Activated CD4-positive, alpha-beta memory T cell treated with anti-CD3 and anti-CD28 coated beads, Interleukin-2, amount 10 ng/mL, durations not matched to agents 7 days and 5 days (primary cell): ENCODE data around the gene VWA3A. TPM values are rescaled to one million over a fixed set of nuclear protein-coding genes. Genes with fewer than 3 reads are reported as not detected.
"Not testable (repeated sequence)": the region's sequence is repeated elsewhere in the genome, so short reads cannot be mapped to it uniquely, and the experiment has no call there.

Source experiments
- CTCF ChIA-PET: fragments of 350-600 bp; sonication (Branson Sonifier 250); formaldehyde crosslinking; loops from one replicate; lab custom pipeline; 2021; ENCODE audit warnings: antibody characterized with exemption, inconsistent platforms; lab: Charles Lee
- POLR2A ChIA-PET: fragments of 350-600 bp; sonication (Branson Sonifier 250); formaldehyde crosslinking; loops from one replicate; lab custom pipeline; 2021; ENCODE audit warnings: antibody characterized with exemption; lab: Charles Lee
- DNase-seq: peaks from one replicate; pipeline ENCODE4 v3.0.0-alpha.2; 2020
- H3K27ac Mint-ChIP-seq: one replicate; pipeline ENCODE4 v1.8.0; 2021; ENCODE audit warnings: mild to moderate bottlenecking, mixed read lengths
- H3K27me3 Mint-ChIP-seq: one replicate; pipeline ENCODE4 v1.8.0; 2021; ENCODE audit warnings: mixed read lengths
- H3K36me3 Mint-ChIP-seq: one replicate; pipeline ENCODE4 v1.8.0; 2021; ENCODE audit warnings: low read depth, mixed read lengths
- H3K4me1 Mint-ChIP-seq: one replicate; pipeline ENCODE4 v1.8.0; 2021; ENCODE audit warnings: mixed read lengths
- H3K4me3 Mint-ChIP-seq: one replicate; pipeline ENCODE4 v1.8.0; 2021; ENCODE audit warnings: mild to moderate bottlenecking, mixed read lengths
- H3K9me3 Mint-ChIP-seq: one replicate; pipeline ENCODE4 v1.8.0; 2021; ENCODE audit warnings: mixed read lengths
- total RNA-seq, 2 experiments: library from RNA; stranded (reverse); gene quantifications; one replicate each; pipeline ENCODE4 v1.2.3, GENCODE V29; 2021

The VWA3A gene
- total RNA-seq, 2 experiments from 2014 or later, result 0.18 TPM; not detected in 1

DNA sequence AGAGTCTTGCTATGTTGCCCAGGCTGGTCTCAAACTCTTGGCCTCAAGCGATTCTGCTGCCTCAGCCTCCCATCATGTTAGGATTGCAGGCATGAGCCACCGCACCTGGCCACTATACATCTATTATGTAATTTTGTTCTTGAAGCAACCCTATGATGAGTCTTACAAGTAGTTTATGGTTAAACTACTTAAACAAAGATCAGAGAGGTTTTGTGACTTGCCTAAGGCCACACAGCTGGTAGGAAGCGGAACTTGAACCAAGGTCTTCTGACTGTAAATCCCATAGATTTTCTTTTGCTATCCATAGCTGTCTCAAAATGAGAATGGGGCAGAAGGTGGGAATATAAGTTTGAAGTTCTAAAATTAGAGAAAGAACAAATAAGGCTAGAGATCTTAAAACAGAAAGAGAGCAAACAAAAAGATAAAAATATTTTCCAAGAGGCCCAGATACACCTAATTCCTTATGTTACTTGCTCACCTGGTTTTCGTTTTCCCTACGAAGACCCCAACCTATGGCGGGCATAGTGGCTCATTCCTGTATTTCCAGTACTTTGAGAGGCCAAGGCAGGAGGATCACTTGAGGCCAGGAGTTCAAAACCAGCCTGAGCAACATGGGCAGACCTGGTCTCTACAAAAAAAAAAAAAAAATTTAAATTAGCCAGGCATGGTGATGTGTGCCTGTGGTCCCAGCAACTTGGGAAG is 32.4 kb downstream of the VWA3A start:
- Mint-ChIP-seq H3K4me1 (no peaks in the 10 kb centered on the region), H3K27ac (no peak overlapping the region), H3K27me3 (peaks cover 17% of the 10 kb centered on the region), H3K9me3 (no peaks in the 10 kb centered on the region), H3K36me3 (no peaks in the 10 kb centered on the region), H3K4me3 (no peak overlapping the region)
- DNase-seq, result no peak
- POLR2A ChIA-PET, result no interaction called here
- CTCF ChIA-PET, result no interaction called here

DNA sequence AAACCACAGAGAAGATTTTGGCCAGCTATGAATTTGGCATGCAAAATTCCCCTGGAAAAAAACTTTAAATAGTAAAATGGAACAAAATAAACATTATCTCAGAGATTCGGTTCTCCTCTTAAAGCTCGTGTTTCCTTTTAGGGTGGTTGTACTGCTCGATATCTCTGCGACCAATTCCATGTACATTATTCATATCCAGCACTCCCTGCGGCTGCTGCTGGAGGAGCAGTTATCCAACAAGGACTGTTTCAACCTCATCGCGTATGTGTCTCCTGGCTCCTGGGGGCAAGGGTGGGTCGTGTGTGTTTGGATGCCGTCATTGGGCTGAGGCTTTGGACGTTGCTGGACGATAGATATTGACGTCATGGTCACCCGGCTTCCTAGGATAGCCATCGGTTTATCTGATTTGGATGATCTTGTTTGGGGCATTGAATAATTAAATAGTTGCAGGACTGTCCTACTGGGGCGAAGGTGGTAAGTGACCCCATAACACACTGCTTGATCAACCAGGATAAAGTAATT is 33.8 kb downstream of the VWA3A start:
- no peak overlapping the region for H3K27ac Mint-ChIP-seq
- ChIA-PET POLR2A (no interaction called here), CTCF (no interaction called here)

DNA sequence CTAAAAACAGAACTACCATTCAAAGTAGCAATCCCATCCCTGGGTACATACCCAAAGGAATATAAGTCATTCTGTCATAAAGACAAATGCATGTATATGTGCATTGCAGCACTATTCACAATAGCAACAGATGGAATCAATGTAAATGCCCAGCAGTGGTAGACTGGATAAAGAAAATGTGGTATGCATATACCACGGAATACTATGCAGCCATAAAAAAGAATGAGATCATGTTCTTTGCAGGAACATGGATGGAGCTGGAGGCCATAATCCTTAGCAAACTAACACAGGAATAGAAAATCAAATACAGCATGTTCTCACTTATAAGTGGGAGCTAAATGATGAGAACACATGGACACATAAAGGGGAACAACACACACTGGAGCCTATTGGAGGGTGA is 36.2 kb downstream of the VWA3A start:
- POLR2A ChIA-PET, H3K27me3 Mint-ChIP-seq, DNase-seq, CTCF ChIA-PET, H3K4me1 Mint-ChIP-seq, H3K4me3 Mint-ChIP-seq, H3K27ac Mint-ChIP-seq, H3K36me3 Mint-ChIP-seq, H3K9me3 Mint-ChIP-seq: not testable (repeated sequence)

More for the DNA sequence above, 33.8 kb downstream of the VWA3A start:
- no peak for DNase-seq
- Mint-ChIP-seq H3K27me3 (peaks cover 17% of the 10 kb centered on the region), H3K36me3 (no peaks in the 10 kb centered on the region), H3K4me3 (no peak overlapping the region), H3K4me1 (no peaks in the 10 kb centered on the region), H3K9me3 (no peaks in the 10 kb centered on the region)

DNA sequence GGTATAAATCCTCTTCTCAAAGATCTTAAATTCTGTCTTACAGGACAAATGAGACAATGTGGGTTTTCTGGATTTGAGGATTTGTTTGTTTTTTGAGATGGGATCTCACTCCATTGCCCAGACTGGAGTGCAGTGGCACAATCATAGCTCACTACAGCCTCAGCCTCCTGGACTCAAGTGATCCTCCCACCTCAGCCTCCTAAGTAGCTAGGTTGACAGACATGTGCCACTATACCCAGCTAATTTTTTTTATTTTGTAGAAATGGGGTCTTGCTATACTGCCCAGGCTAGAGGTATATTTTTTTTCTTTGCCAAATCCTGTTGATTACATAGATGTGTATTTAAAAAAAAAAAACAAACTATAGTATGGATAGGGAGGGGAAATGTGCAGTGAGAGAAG is 38.2 kb downstream of the VWA3A start:
- Mint-ChIP-seq H3K4me3 (no peak overlapping the region), H3K9me3 (no peaks in the 10 kb centered on the region), H3K36me3 (no peaks in the 10 kb centered on the region), H3K27me3 (peaks cover 12% of the 10 kb centered on the region), H3K27ac (no peak overlapping the region), H3K4me1 (no peaks in the 10 kb centered on the region)
- POLR2A ChIA-PET, result no interaction called here
- no peak for DNase-seq
- CTCF ChIA-PET, result no interaction called here

DNA sequence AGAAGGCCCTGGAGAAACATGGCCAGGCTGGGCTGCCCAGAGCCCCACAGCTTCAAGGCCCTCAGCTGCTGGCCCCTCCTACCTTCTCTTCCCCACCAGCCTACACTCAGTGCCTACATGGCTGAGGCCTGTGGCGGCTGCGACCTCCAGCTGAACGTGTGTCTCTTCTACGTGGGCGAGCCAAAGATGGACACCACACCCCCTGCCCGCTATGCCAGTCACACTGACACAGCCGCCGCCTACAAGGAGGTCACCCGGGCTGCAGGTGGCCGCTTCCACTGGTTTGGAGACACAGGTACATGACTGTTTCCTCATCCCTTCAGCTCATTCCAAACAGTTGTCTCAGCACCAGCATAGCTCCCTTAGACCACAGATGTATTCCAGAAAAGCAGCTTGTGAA is 40.5 kb downstream of the VWA3A start:
- POLR2A ChIA-PET, result no interaction called here
- no peaks in the 10 kb centered on the region for H3K9me3 Mint-ChIP-seq
- CTCF ChIA-PET, result interaction anchor here (0.7 to 1.5 kb wide), 3 partner anchors 9 to 57 kb away, joined by 3 to 5 read pairs (median 3); no protein-coding TSS in a partner anchor
- no peak for DNase-seq
- H3K27ac Mint-ChIP-seq, result no peak overlapping the region
- H3K4me3 Mint-ChIP-seq, result no peak overlapping the region
- peaks cover 17% of the 10 kb centered on the region for H3K27me3 Mint-ChIP-seq
- no peaks in the 10 kb centered on the region for H3K36me3 Mint-ChIP-seq
- no peaks in the 10 kb centered on the region for H3K4me1 Mint-ChIP-seq

DNA sequence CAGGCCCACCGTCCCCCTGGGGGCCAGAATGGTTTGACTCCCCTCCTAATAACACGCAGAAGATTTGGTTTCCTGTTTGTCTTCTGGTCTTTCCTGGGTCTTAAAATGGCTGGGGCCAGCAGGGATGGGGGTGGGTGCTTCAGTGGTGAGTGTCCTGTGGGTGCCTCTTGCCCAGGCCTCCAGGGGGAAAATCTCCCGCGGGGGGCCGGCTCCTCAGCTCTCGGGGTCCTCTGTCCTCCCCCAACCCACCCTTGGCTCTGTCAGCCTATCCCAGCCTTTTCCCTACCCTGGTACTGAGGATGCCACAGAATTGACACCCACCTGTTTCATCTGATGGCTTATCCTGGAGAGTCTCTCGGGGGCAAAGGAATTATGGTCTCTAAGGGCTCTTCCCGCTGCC is 46.1 kb downstream of the VWA3A start:
- no peaks in the 10 kb centered on the region for H3K4me1 Mint-ChIP-seq
- POLR2A ChIA-PET, result no interaction called here
- peaks cover 9% of the 10 kb centered on the region for H3K27me3 Mint-ChIP-seq
- CTCF ChIA-PET, result no interaction called here
- H3K36me3 Mint-ChIP-seq, result no peaks in the 10 kb centered on the region
- DNase-seq, result no peak
- no peak overlapping the region for H3K4me3 Mint-ChIP-seq
- H3K27ac Mint-ChIP-seq, result no peak overlapping the region
- no peaks in the 10 kb centered on the region for H3K9me3 Mint-ChIP-seq

DNA sequence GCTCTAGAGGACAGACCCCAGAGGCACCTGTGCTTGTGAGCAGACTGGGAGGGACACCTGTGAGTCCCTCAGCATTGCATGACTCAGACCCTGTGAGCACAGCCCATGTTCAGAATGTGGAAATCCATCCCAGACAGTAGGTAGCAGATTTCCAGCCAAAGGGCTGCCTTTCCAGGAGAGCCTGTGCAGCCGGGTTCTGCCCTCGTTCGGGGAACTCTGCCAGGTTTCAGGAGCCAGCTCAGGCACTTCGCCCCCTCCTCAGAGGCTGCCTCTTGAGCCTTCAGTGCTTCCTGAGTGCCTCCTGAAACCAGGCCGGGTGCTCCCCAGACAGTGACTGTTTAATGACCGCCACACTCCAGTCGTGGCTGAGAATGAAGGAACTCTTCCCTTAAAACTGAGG is 46.7 kb downstream of the VWA3A start:
- no peak for DNase-seq
- Mint-ChIP-seq H3K4me3 (no peak overlapping the region), H3K9me3 (no peaks in the 10 kb centered on the region), H3K4me1 (no peaks in the 10 kb centered on the region), H3K36me3 (no peaks in the 10 kb centered on the region), H3K27ac (no peak overlapping the region), H3K27me3 (peaks cover 9% of the 10 kb centered on the region)
- POLR2A ChIA-PET, result no interaction called here
- CTCF ChIA-PET, result no interaction called here

DNA sequence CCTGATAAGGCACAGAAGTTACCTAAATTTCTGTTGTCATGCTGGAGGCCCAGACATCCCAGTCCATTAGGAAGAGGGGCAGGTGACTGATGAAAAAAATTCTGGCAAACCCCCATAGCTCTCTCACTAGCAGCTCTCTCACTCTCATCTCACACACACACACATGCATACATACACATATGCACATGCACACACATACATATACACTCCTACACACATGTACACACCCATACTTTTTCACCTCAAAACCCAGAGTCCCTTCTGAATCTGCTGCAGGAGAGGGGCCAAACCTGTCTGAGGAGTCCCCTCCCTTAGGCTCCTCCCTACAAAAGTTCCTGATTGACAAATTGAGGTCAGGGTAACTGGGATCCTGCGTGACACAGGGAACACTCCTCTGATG is 47.4 kb downstream of the VWA3A start:
- no peak overlapping the region for H3K27ac Mint-ChIP-seq
- no peaks in the 10 kb centered on the region for H3K4me1 Mint-ChIP-seq
- ChIA-PET CTCF (interaction anchor here (2.4 kb wide), 1 partner anchor 62 kb away, joined by 10 read pairs; no protein-coding TSS in a partner anchor), POLR2A (no interaction called here)
- peaks cover 7% of the 10 kb centered on the region for H3K27me3 Mint-ChIP-seq
- no peaks in the 10 kb centered on the region for H3K36me3 Mint-ChIP-seq
- no peaks in the 10 kb centered on the region for H3K9me3 Mint-ChIP-seq
- no peak for DNase-seq
- H3K4me3 Mint-ChIP-seq, result no peak overlapping the region

DNA sequence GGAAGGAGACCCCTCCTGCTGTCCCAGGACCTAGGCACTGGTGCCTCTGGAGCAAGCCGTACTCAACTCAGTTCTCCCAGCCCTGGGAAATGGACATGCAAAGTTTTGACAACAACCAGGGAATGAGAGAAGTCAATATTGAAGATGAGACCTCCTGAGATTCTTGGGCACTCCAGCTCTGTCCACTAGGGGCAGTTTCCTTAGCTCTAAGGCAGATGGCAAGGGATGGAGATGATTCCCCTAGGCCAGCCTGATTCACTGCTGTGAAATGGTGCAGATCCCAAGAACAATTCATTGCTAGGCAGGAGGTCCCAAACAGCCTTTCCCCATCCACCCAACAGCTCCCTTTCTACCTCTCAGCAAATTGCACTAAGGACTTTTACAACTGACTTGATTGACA is 49.4 kb downstream of the VWA3A start:
- peaks cover 5% of the 10 kb centered on the region for H3K27me3 Mint-ChIP-seq
- CTCF ChIA-PET, result interaction anchor here (0.9 to 2.4 kb wide), 4 partner anchors 9 to 64 kb away, joined by 3 to 10 read pairs (median 8); no protein-coding TSS in a partner anchor
- POLR2A ChIA-PET, result no interaction called here
- H3K4me1 Mint-ChIP-seq, result no peaks in the 10 kb centered on the region
- no peak overlapping the region for H3K27ac Mint-ChIP-seq
- H3K4me3 Mint-ChIP-seq, result no peak overlapping the region
- H3K9me3 Mint-ChIP-seq, result no peaks in the 10 kb centered on the region
- no peaks in the 10 kb centered on the region for H3K36me3 Mint-ChIP-seq
- DNase-seq, result no peak

DNA sequence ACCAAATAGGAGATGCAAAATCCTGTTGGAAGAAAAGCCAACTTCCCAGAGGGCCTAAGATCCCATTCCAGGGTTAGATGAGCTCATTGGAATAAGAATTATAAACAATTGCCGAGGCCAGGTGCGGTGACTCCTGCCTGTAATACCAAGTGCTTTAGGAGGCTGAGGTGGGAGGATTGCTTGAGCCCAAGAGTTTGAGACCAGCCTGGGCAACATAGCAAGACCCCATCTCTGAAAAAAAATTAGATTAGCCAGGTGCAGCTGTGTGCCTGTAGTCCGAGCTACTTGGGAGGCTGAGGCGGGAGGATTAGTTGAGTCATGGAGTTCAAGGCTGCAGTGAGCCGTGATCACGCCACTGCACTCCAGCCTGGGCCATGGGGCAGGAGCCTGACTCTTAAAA is 52.2 kb downstream of the VWA3A start:
- no peaks in the 10 kb centered on the region for H3K4me1 Mint-ChIP-seq
- ChIA-PET CTCF (no interaction called here), POLR2A (no interaction called here)
- H3K4me3 Mint-ChIP-seq, result no peak overlapping the region
- no peaks in the 10 kb centered on the region for H3K9me3 Mint-ChIP-seq
- no peaks in the 10 kb centered on the region for H3K36me3 Mint-ChIP-seq
- DNase-seq, result no peak
- no peak overlapping the region for H3K27ac Mint-ChIP-seq
- no peaks in the 10 kb centered on the region for H3K27me3 Mint-ChIP-seq

DNA sequence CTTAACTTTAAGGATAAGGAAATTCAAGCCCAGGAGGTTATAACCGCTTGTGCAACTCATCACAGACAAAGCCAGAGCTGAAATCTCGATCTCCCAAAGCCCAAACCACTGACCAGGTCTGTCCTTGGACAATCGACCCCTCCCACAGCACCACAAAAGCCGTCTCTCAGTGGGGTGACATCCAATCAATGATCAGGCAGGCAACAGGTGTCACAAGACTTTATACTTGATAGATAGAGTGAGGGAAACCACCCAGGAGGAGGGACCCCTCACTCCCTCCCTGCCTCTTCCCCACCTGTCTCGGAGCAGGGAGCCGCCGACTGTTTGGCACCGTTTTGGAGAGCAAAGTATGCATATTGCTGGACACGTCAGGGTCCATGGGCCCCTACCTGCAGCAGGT is 55.5 kb downstream of the VWA3A start:
- no peak for DNase-seq
- no peaks in the 10 kb centered on the region for H3K4me1 Mint-ChIP-seq
- H3K9me3 Mint-ChIP-seq, result no peaks in the 10 kb centered on the region
- CTCF ChIA-PET, result no interaction called here
- H3K36me3 Mint-ChIP-seq, result no peaks in the 10 kb centered on the region
- H3K27ac Mint-ChIP-seq, result no peak overlapping the region
- no peak overlapping the region for H3K4me3 Mint-ChIP-seq
- H3K27me3 Mint-ChIP-seq, result no peaks in the 10 kb centered on the region
- POLR2A ChIA-PET, result no interaction called here

DNA sequence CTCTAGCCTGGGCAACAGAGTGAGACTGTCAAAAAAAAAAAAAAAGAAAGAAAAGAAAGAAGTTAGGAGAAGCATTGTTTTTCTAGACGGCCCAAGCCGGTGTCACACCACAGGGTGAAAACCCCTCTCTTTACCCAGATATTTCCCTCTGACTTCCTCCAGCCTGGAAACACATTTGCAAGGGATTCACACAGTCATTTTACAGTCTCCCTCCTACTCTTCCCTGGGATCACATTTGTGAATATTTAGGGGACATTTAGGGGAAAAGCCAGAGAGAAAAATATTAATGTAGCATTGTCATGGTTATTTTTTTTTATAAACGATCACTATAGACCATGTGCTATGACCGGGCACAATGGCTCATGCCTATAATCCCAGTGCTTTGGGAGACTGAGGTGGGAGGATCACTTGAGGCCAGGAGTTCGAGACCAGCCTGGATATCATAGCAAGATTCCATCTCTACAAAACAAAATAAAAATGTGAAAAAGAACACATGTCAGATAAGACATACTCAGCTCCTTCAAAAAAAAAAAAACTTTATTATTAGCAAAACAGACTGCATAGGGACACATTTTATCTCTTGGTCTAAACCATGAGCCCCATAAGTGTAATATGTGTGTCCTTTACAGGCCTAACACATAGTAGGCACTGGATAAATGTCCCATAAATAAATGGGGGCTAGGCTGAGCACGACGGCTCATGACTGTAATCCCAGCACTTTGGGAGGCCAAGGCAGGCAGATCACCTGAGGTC is 59.1 kb downstream of the VWA3A start:
- no peaks in the 10 kb centered on the region for H3K4me1 Mint-ChIP-seq
- peaks cover 4% of the 10 kb centered on the region for H3K27me3 Mint-ChIP-seq
- no peak for DNase-seq
- no peaks in the 10 kb centered on the region for H3K36me3 Mint-ChIP-seq
- ChIA-PET POLR2A (no interaction called here), CTCF (interaction anchor here (0.6 to 0.8 kb wide), 2 partner anchors 19 to 37 kb away, joined by 3 read pairs; no protein-coding TSS in a partner anchor)
- no peaks in the 10 kb centered on the region for H3K9me3 Mint-ChIP-seq
- no peak overlapping the region for H3K4me3 Mint-ChIP-seq
- no peak overlapping the region for H3K27ac Mint-ChIP-seq

DNA sequence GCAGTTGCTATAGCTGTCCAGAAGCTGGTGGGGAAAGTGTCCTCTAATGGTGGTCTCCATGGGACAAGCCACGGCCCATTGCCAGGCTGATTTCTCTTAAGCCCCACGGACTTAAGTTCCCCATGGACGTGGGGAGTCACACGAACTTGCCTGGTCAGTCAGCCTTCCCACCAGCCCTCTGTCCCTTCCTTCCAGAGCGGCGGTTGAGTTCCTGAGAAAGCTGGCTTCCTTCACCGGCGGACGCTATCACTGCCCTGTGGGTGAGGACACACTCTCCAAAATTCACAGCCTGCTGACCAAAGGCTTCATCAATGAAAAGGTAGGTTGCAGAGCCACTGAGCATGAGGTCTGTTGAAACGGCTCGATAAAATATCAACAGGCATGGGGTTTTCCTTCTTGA is 60.0 kb downstream of the VWA3A start:
- POLR2A ChIA-PET, result no interaction called here
- Mint-ChIP-seq H3K27ac (no peak overlapping the region), H3K4me1 (no peaks in the 10 kb centered on the region), H3K27me3 (peaks cover 4% of the 10 kb centered on the region), H3K9me3 (no peaks in the 10 kb centered on the region), H3K36me3 (no peaks in the 10 kb centered on the region), H3K4me3 (no peak overlapping the region)
- no peak for DNase-seq
- CTCF ChIA-PET, result interaction anchor here (1.2 kb wide), 1 partner anchor 11 kb away, joined by 3 read pairs; no protein-coding TSS in a partner anchor
